HG02678 (cell line): Measurements from ENCODE around the gene MED27.

Experiments used
- ATAC-seq: cut with Tn5 transposase; IDR thresholded peaks from one replicate; pipeline ENCODE4 v1.9.1; 2021; ENCODE audit warnings: mild to moderate bottlenecking, moderate library complexity; ENCODE audit not compliant: unreplicated experiment

MED27 gene

GRCh38 chr9:132002643-132003318 lies 76.9 kb downstream of the MED27 start:
- no peak for ATAC-seq

- no peak for ATAC-seq
Measured at GRCh38 chr9:132001567-132001966, 78.1 kb downstream of the MED27 start.

- ATAC-seq = no peak
Measured at GRCh38 chr9:132000659-132001058, 79.0 kb downstream of the MED27 start.

GRCh38 chr9:131999692-132000551 lies 79.7 kb downstream of the MED27 start:
- no peak for ATAC-seq

GRCh38 chr9:131997779-131998178 lies 81.9 kb downstream of the MED27 start:
- ATAC-seq = no peak

GRCh38 chr9:131997076-131997475 lies 82.6 kb downstream of the MED27 start:
- ATAC-seq = no peak

- no peak for ATAC-seq
Measured at GRCh38 chr9:131995382-131995781, 84.3 kb downstream of the MED27 start.

GRCh38 chr9:131994364-131995125 lies 85.1 kb downstream of the MED27 start:
- no peak for ATAC-seq

GRCh38 chr9:131992906-131993657 lies 86.6 kb downstream of the MED27 start:
- no peak for ATAC-seq

GRCh38 chr9:131987232-131987631 lies 92.4 kb downstream of the MED27 start:
- no peak for ATAC-seq

GRCh38 chr9:131986576-131986975 lies 93.1 kb downstream of the MED27 start:
- ATAC-seq = no peak

GRCh38 chr9:131986089-131986488 lies 93.6 kb downstream of the MED27 start:
- ATAC-seq = no peak

- ATAC-seq = no peak
Measured at GRCh38 chr9:131984564-131984963, 95.1 kb downstream of the MED27 start.

- no peak for ATAC-seq
Measured at GRCh38 chr9:131982671-131983239, 96.9 kb downstream of the MED27 start.

- ATAC-seq = no peak
Measured at GRCh38 chr9:131982102-131982501, 97.6 kb downstream of the MED27 start.

GRCh38 chr9:131981116-131981776 lies 98.4 kb downstream of the MED27 start:
- no peak for ATAC-seq

GRCh38 chr9:131980267-131981016 lies 99.2 kb downstream of the MED27 start:
- no peak for ATAC-seq

GRCh38 chr9:131977109-131977838 lies 102.4 kb downstream of the MED27 start:
- ATAC-seq = no peak
